Breast epithelium (tissue), 3 donors: ENCODE measurements around the gene CNKSR1.

Source experiments
- CTCF ChIP-seq, 3 donors: fragments of 450-650 bp; IDR thresholded peaks; one replicate each; pipeline ENCODE4 v1.5.1; 2016 to 2017; ENCODE audit warnings: antibody characterized with exemption in 3 of 3, mild to moderate bottlenecking in 3 of 3, moderate library complexity in 3 of 3
- POLR2AphosphoS5 ChIP-seq, 3 donors: sonication (generic); formaldehyde crosslinking; IDR thresholded peaks; one replicate each; pipeline ENCODE4 v1.6.1; 2017; ENCODE audit warnings: antibody characterized with exemption in 3 of 3

GRCh38 chr1:26184086-26184485 is 6.8 kb downstream of the CNKSR1 start:
- TF ChIP-seq CTCF (IDR thresholded peaks at IDR 0.05) (no peak), POLR2AphosphoS5 (IDR thresholded peaks at IDR 0.05) (no peak)
